ENCODE measurements around the gene MAEA.

MAEA gene

DNA sequence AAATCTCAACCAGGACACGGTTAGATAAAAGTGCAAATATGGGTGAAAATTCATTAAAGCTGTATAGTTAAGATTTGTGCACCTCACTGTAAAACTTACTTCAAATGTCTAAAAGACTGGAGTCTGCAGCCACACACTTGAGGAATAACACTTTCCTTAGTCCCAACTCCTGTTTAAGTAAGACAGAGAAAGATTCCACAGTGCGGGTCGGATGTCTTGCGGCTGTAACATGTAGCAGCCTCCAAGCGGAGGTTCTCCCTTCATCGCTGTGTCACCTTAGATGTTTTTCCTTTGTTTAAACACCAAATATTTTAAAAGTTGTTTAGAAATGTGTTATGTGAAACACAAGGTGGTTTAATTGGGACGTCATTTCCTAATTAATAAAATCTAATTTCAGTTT is 905 bp upstream of the MAEA start:
- Histone ChIP-seq H3K27ac (ENCODE audit: low read depth, low read length) (no peak overlapping the region), H3K27me3 (ENCODE audit: low read length) (no peaks in the 10 kb centered on the region), H3K9ac (ENCODE audit: low read length) (peak overlapping the region; percentile 71), H3K4me3 (ENCODE audit: insufficient read depth, low read length, poor library complexity, severe bottlenecking) (peak overlapping the region; percentile 66), H3K4me2 (ENCODE audit: low read depth, low read length, poor library complexity, severe bottlenecking) (peak overlapping the region; percentile 70), H3F3A (ENCODE audit: insufficient read depth) (no peaks in the 10 kb centered on the region), H3K36me3 (ENCODE audit: low read length) (no peaks in the 10 kb centered on the region), H3K79me2 (ENCODE audit: insufficient read depth, low read length) (peaks cover 38% of the 10 kb centered on the region), H2AFZ (ENCODE audit: low read depth, low read length, severe bottlenecking) (no peak overlapping the region), H3K9me2 (replicated peaks; ENCODE audit: insufficient read depth, low read length) (no peaks in the 10 kb centered on the region), H3K9me3 (ENCODE audit: insufficient read depth, low read length) (peaks cover 15% of the 10 kb centered on the region; the same call in 1 of the 2 replicates), H4K20me1 (ENCODE audit: low read depth, low read length) (no peaks in the 10 kb centered on the region; the same call in 1 of the 2 replicates)
- TF ChIP-seq, protein P1, sequence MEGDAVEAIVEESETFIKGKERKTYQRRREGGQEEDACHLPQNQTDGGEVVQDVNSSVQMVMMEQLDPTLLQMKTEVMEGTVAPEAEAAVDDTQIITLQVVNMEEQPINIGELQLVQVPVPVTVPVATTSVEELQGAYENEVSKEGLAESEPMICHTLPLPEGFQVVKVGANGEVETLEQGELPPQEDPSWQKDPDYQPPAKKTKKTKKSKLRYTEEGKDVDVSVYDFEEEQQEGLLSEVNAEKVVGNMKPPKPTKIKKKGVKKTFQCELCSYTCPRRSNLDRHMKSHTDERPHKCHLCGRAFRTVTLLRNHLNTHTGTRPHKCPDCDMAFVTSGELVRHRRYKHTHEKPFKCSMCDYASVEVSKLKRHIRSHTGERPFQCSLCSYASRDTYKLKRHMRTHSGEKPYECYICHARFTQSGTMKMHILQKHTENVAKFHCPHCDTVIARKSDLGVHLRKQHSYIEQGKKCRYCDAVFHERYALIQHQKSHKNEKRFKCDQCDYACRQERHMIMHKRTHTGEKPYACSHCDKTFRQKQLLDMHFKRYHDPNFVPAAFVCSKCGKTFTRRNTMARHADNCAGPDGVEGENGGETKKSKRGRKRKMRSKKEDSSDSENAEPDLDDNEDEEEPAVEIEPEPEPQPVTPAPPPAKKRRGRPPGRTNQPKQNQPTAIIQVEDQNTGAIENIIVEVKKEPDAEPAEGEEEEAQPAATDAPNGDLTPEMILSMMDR (IDR thresholded peaks at IDR 0.05; ENCODE audit: insufficient read depth, low read length, poor library complexity, severe bottlenecking), result no peak
- TF ChIP-seq EZH2phosphoT487 (conservative IDR thresholded peaks at IDR 0.05; ENCODE audit: low read length), result no peak

DNA sequence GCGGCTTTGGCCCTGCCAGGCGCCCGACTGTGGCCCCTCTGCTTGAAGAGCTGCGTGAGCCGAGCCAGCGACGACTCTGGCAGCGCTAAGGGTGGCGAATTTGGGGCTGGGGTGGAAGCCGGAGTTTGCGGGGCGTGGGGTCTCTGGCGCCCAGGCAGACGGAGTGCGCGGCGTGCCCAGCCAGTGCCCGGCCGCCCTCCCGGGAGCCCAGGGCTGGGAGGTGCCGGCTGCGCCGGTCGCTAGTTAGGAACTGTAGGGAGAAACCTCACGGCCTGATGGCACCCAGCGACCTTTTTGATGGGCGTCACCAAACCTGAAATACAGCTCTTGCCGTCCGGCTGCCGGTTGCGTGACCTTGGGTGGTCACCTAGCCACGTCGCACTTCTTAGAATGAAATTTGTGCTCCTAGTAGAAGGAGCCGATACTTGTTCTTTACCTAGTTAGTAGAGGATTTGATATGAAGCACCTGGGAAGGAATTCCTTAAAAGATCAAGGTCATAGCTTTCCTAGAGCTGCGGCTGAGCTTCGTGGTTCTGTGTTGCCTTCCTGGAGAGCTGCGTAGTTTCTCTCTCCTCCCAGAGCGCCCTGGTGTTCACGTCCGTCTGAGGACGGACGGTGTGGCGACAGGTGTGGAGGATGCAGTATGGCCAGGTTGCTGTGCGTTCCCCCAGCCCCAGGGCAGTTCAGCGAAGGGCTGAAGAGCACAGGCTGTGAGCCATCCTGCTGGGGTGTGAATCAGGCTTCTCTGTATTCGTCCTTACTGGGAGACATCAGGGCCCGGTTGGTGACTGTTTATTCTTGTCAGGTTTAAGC is 680 bp downstream of the MAEA start:
- H3K4me3 ChIP-seq (ENCODE audit: insufficient read depth, low read length, poor library complexity, severe bottlenecking), result peak overlapping the region; percentile 84
- H4K20me1 ChIP-seq (ENCODE audit: low read depth, low read length), result no peaks in the 10 kb centered on the region; the same call in 1 of the 2 replicates
- H3K27me3 ChIP-seq (ENCODE audit: low read length), result no peaks in the 10 kb centered on the region
- H3K36me3 ChIP-seq (ENCODE audit: low read length), result no peaks in the 10 kb centered on the region
- no peaks in the 10 kb centered on the region for H3F3A ChIP-seq (ENCODE audit: insufficient read depth)
- no peak for TF ChIP-seq EZH2phosphoT487 (conservative IDR thresholded peaks at IDR 0.05; ENCODE audit: low read length)
- TF ChIP-seq, protein P1 (IDR thresholded peaks at IDR 0.05; ENCODE audit: insufficient read depth, low read length, poor library complexity, severe bottlenecking), result no peak
- no peaks in the 10 kb centered on the region for H3K9me2 ChIP-seq (replicated peaks; ENCODE audit: insufficient read depth, low read length)
- peak overlapping the region; percentile 71 for H3K9ac ChIP-seq (ENCODE audit: low read length)
- H3K27ac ChIP-seq (ENCODE audit: low read depth, low read length), result no peak overlapping the region
- H2AFZ ChIP-seq (ENCODE audit: low read depth, low read length, severe bottlenecking), result no peak overlapping the region
- H3K4me2 ChIP-seq (ENCODE audit: low read depth, low read length, poor library complexity, severe bottlenecking), result peak overlapping the region; percentile 87
- peaks cover 15% of the 10 kb centered on the region; the same call in 1 of the 2 replicates for H3K9me3 ChIP-seq (ENCODE audit: insufficient read depth, low read length)
- H3K79me2 ChIP-seq (ENCODE audit: insufficient read depth, low read length), result peaks cover 53% of the 10 kb centered on the region

DNA sequence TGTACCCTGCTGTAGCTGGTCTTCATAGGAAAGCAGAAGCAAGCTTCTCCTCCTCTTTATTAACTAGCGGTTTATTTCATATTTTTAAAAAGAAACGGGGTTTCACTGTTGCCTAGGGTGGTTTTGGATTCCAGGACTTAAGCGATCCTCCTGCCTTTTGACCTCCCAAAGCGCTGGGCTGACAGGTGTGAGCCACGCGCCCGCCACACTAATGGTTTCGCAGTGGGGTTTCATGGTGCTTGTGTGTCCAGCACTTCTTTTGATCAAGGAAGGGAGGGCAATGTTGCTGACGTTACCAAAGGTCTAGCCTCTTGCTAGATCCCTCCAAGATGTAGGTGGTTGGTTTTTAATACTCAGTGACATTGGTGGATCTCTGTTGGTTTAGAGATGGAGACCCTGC is 1.4 kb downstream of the MAEA start:
- Histone ChIP-seq H4K20me1 (ENCODE audit: low read depth, low read length) (no peaks in the 10 kb centered on the region; the same call in 1 of the 2 replicates), H3K9ac (ENCODE audit: low read length) (peak overlapping the region; percentile 71), H2AFZ (ENCODE audit: low read depth, low read length, severe bottlenecking) (no peak overlapping the region), H3K36me3 (ENCODE audit: low read length) (no peaks in the 10 kb centered on the region), H3K9me3 (ENCODE audit: insufficient read depth, low read length) (peaks cover 8% of the 10 kb centered on the region; the same call in 1 of the 2 replicates), H3K4me2 (ENCODE audit: low read depth, low read length, poor library complexity, severe bottlenecking) (peak overlapping the region; percentile 87), H3F3A (ENCODE audit: insufficient read depth) (no peaks in the 10 kb centered on the region), H3K9me2 (replicated peaks; ENCODE audit: insufficient read depth, low read length) (no peaks in the 10 kb centered on the region), H3K79me2 (ENCODE audit: insufficient read depth, low read length) (peaks cover 56% of the 10 kb centered on the region), H3K27me3 (ENCODE audit: low read length) (no peaks in the 10 kb centered on the region), H3K27ac (ENCODE audit: low read depth, low read length) (no peak overlapping the region), H3K4me3 (ENCODE audit: insufficient read depth, low read length, poor library complexity, severe bottlenecking) (peak overlapping the region; percentile 84)
- no peak for TF ChIP-seq EZH2phosphoT487 (conservative IDR thresholded peaks at IDR 0.05; ENCODE audit: low read length)
- TF ChIP-seq, protein P1 (IDR thresholded peaks at IDR 0.05; ENCODE audit: insufficient read depth, low read length, poor library complexity, severe bottlenecking), result no peak
